ENCODE data around the gene IFI27. TPM values are rescaled to one million over a fixed set of nuclear protein-coding genes. Genes with fewer than 3 reads are reported as not detected.

The IFI27 gene
- total and polyA plus RNA-seq, 9 of the 15 experiments (the other 6 are each of a cell fraction or from before 2014, with no cell fraction given): 0.19 to 3.4 (median 1.4) TPM; not detected in 1

GRCh38 chr14:94111276-94112095, 950 bp downstream of the IFI27 start (continued):
- TF ChIP-seq PHF8 (IDR thresholded peaks at IDR 0.05; ENCODE audit: borderline replicate concordance, low read length) (no peak), ARID1B (IDR thresholded peaks at IDR 0.05) (no peak), MTA2 (IDR thresholded peaks at IDR 0.05; ENCODE audit: low read depth) (no peak), SUPT5H (IDR thresholded peaks at IDR 0.05) (no peak), TAF1 (IDR thresholded peaks at IDR 0.05; ENCODE audit: control insufficient read depth, extremely low read depth, insufficient read depth, low read length, severe bottlenecking) (no peak), ZZZ3 (IDR thresholded peaks at IDR 0.05) (no peak), ZEB2 (IDR thresholded peaks at IDR 0.05) (no peak), ERF (CRISPR knock-in tag; IDR thresholded peaks at IDR 0.05) (no peak), HDAC1 (IDR thresholded peaks at IDR 0.05) (no peak), ZBTB11 (CRISPR knock-in tag; IDR thresholded peaks at IDR 0.05) (no peak), PHF21A (IDR thresholded peaks at IDR 0.05; ENCODE audit: borderline replicate concordance, low read depth) (no peak), SMAD1 (IDR thresholded peaks at IDR 0.05; ENCODE audit: low read depth, low read length, partially characterized antibody) (no peak)
